ENCODE measurements around the gene NEURL1B.

Gene NEURL1B

DNA sequence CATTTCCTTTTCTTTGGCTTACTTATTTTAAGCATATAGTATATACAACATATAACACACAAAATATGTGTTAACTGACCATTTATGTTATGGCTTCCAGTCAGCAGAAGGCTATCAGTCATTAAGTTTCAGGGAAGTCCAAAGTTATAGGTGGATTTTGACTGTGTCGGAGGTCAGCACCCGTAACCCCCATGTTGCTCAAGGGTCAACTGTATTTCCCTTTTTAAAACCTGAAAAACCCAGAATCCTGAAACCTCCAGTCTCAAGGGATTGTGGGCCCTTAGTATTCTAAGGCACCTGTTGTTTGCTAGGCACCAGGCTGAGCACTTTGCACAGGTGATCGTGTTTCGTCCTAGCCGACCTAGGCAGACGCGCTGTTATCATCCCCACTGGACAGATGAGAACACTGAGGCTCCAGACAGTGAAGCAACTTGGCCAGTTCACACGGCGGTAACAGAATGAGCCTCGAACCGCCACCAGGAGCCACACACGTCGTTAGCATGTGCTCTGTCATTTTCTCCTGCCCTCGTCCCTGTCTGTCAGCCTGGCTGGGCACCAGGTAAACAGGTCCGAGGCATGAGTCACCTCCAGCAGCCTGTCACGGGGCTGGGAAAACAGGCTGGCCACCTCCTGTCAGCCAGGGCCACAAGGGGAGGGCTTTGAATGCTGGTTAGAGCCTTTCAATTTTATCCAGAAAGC is 90.1 kb downstream of the NEURL1B start:
- DNase-seq (ENCODE audit: low read depth in 2 of 2) = no peak

DNA sequence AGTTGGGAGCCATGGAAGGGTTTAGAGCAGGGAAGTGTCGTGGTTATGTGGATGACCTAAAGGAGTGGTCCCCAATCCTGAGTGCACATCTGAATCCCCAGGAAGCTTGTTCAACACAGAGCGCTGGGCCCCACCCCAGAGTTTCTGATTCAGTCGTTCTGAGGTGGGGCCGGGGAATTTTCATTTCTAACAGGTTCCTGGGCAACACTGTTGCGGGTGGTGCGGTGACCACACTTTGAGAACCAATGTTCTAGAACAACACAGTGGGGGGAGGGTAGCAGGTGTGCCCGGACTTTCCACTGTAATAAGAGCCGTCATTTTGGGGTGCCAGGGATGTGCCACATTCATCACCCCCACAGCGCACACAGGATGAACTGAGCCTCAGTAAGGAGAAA is 90.6 kb downstream of the NEURL1B start:
- DNase-seq (ENCODE audit: low read depth in 2 of 2) = no peak

DNA sequence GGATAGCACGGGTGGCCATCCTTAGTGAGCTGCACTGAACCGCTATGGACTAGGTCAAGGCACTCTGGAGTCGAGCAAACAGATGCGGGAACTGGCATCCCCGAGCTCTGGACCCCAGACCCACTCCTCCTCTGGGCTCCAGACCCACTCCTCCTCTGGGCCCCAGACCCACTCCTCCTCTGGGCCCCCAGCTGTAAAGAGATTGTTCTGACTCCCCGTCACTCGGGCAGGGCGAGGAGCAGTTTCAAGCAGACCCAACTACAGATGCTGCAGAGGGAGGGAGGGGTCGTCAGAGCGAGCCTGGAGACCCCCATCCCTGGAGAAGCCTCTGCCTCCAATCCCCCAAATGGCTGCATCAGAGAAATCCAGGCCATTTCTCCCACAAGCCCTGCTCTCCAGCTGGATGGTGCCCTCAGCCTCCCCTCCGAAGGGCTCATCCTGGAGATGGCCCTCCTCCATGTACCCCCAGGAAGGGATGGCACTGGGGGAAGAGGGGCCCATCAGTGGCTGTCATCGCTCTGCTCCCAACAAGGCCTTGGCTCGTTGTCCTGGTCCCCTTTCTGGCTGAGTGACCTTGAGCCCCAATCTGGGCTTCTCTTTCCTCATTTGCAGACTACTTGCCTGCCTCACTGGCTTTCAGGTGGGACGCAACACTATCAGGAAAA is 91.3 kb downstream of the NEURL1B start:
- no peak for DNase-seq (ENCODE audit: low read depth in 2 of 2)

DNA sequence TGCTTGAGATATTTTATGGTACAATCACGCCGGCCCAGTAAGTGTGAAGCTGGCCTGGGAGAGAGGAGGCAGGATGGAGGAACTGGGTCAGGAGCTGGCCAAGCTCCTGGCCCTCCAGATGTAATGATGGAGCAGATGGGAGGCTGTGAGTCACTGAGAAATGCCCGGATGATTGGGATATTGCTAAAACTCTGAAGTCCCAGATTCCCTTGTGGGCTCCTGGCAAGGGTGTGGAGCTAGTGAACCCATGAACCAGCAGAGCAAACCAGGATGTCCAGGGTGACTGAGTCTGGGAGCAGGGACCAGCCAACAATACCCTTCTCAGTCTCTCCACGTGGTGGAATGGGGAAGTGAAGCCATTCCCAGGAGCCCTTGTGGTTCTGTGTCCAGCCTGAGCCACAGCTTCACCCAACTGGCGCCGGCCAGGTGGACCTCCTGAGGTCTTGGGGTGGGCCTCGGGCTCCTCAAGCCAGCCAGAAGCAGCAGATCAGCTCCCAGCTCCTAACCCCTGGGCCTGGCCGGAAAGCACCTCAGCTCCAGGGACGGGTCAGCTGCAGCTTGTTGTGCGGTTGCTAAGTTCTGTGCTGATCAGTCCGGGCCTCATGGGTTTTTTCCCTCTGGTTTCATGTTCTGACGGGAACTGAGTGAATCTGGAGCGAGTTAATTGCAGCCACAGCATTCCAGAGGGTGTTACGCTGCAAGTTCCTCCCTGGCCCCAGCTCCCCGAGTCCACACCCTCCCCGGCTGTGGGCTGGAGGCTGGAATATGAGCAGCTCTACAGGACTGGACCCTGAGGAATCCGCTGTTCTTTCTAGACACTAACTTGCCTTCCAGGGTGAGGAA is 92.3 kb downstream of the NEURL1B start:
- peak; percentile 96 to 98 for DNase-seq (ENCODE audit: low read depth in 2 of 2)

DNA sequence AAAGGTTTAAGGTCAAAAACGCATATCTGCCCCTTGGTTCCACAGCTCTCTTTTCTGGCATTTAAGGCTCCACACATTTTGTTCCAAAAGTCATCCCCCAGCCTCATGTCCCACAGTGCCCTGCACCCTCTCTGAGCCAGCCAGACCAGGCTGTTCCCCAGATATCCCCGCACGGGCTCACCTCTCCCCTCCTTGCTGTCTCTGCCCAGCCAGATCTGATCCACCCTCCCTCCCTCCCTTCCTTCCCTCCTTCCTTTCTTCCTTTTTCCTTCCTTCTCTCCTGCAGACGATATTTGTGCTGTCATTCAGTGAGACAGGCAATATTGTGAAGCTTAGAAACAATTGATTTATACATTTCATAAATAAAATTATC is 92.9 kb downstream of the NEURL1B start:
- DNase-seq (ENCODE audit: low read depth in 2 of 2) = no peak

DNA sequence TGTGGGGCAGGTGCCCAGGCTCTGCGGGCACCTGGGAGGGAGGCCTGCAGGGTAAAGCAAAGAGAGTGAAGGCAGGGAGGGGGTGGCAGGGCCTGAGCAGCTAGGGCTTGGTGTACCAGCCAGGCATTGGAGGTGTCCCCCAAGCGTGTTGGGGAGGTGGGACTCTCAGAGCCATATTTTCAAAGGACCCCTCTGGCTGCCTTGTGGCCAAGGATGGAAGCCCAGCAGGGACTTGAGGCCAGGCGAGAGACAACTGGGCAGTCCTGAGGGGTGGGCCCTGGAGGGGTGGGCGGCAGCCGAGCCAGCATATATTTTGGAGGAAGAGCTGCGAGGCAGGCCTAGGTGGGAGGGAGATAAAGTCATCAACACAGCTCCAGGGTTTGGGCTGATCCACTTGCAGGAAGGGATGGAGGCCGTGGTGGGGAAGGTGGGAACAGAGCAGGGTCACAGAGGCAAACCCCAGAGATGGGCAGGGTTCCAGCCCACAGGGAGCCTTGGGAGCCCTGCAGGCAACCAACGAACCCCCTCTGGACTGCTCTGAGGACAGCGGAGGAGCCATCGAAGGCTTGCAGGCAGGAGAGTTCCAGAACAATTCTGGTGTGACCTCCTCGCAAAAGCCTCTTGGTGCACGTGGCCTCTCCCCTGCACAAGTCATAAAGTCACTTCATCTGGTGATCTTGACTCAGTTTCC is 94.2 kb downstream of the NEURL1B start:
- no peak for DNase-seq (ENCODE audit: low read depth in 2 of 2)

DNA sequence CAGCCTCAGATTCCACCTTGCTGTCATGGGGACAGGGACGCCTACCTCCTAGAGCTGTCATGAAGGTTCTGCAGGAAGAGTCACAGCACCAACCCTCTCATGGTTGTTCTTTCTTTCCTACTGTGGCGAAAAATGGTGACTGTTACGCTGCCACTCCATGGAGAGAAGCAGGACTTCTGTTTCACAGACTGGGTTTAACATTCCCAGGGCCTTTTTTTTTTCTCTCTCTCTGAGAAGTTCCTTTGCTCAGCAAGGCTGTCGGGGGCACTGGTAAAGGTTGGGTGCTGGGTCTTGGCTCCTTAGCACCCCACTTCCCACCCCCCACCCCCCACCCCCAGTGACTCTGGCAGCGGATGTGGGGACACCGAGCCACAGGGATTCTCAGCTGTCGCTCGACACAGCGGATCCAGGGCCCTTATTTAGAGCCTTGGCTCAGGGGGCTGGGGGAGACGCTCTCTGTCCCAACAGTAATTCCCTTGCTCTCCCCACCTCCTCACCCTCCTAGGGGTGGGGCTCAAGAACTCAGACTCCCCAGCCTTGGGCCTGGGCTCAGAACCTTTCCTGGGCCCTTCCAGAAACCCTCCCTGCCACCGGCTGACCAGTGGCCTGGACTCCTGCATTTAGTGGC is 95.6 kb downstream of the NEURL1B start:
- no peak for DNase-seq (ENCODE audit: low read depth in 2 of 2)

DNA sequence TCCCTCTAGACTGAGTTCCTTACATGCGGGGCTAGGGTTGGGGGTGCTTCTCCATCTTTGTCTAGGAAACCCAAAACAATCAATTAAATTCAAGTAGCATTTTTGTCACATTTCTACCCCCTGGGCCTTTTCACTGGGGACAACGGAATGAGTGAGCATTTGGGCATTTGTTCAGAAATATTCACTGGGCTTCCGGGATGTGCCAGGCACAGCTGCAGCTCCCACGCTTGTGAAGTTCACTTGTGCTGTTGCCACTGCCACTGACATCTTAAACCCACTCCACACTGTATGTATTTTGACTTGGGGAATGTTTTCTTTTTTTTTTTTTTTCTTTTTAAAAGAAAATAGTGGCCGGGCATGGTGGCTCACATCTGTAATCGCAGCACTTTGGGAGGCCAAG is 98.3 kb downstream of the NEURL1B start:
- DNase-seq (ENCODE audit: low read depth in 2 of 2) = no peak

DNA sequence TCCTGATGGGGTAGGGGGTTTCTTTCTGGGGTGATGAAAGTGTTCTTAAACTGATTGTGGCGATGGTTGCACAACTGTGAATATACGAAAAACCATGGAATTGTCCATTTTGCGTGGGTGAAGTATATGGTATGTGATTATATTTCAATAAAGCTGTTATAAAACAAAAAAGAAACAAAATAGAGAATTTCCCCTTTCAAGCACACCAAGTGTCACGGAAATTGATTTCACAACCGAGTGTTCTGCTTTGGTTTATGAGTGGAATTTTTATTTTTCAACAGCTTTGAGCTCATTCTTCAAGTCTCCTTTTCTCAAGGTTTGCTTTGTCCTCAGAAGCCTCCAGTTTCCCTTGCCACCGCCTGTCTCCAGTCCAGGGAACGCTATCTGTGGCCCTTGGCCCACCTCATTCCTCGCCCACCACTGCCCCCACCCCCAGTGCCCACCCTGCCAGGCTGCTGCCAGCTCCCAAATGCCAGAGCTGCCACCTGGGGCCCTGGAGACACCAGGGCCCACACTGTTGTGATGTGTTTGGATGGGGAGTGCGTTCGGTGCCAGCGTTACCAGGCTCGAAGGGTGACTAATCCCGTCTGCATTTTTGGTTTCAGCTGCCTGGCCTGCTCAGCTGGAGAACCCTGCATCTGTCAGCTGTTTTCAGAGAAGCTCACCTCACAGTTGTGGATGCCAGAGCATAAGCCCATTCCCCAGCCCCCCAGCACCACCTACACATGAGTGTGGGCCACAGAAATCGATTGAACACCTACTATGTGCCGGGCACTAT is 99.6 kb downstream of the NEURL1B start:
- DNase-seq (ENCODE audit: low read depth in 2 of 2) = peak; percentile 69 to 71
